Suppressor macrophage treated with lipopolysaccharide for 4 hours (primary cell): ENCODE data around the gene AKNA.

ENCODE experiments used
- DNase-seq: peaks from one replicate; pipeline ENCODE4 v3.0.0-alpha.2; 2020

The AKNA gene

GRCh38 chr9:114300846-114301797 lies 86.7 kb downstream of the AKNA start:
- no peak for DNase-seq

- DNase-seq: no peak
Observed at GRCh38 chr9:114300153-114300845, 87.5 kb downstream of the AKNA start.

GRCh38 chr9:114299286-114300152 lies 88.3 kb downstream of the AKNA start:
- no peak for DNase-seq

- DNase-seq: no peak
Observed at GRCh38 chr9:114296338-114296737, 91.4 kb downstream of the AKNA start.

GRCh38 chr9:114294664-114295063 lies 93.1 kb downstream of the AKNA start:
- DNase-seq: no peak

- DNase-seq: no peak
Observed at GRCh38 chr9:114291886-114292590, 95.7 kb downstream of the AKNA start.

GRCh38 chr9:114291064-114291474 lies 96.7 kb downstream of the AKNA start:
- peak; percentile 70 for DNase-seq

GRCh38 chr9:114290561-114290986 lies 97.2 kb downstream of the AKNA start:
- DNase-seq: no peak

GRCh38 chr9:114289571-114290481 lies 98.0 kb downstream of the AKNA start:
- DNase-seq: no peak

GRCh38 chr9:114289106-114289505 lies 98.7 kb downstream of the AKNA start:
- no peak for DNase-seq

GRCh38 chr9:114288193-114289091 lies 99.3 kb downstream of the AKNA start:
- no peak for DNase-seq

GRCh38 chr9:114287763-114288192 lies 100.0 kb downstream of the AKNA start:
- no peak for DNase-seq

GRCh38 chr9:114287001-114287762 lies 100.6 kb downstream of the AKNA start:
- DNase-seq: no peak

GRCh38 chr9:114286146-114286679 lies 101.6 kb downstream of the AKNA start:
- DNase-seq: no peak

- DNase-seq: peak; percentile 35
Observed at GRCh38 chr9:114285166-114285867, 102.5 kb downstream of the AKNA start.

GRCh38 chr9:114284316-114285060 lies 103.3 kb downstream of the AKNA start:
- no peak for DNase-seq
